HG03457 (cell line): ENCODE data around the gene PGA4.
"Not testable (repeated sequence)": the region's sequence is repeated elsewhere in the genome, so short reads cannot be mapped to it uniquely, and the experiment has no call there.

Source experiments
- ATAC-seq: cut with Tn5 transposase; IDR thresholded peaks from one replicate; pipeline ENCODE4 v1.9.1; 2021; ENCODE audit warnings: moderate number of reproducible peaks; ENCODE audit not compliant: unreplicated experiment

PGA4 gene

GRCh38 chr11:61248071-61248470, 25.9 kb downstream of the PGA4 start:
- ATAC-seq: not testable (repeated sequence)

DNA sequence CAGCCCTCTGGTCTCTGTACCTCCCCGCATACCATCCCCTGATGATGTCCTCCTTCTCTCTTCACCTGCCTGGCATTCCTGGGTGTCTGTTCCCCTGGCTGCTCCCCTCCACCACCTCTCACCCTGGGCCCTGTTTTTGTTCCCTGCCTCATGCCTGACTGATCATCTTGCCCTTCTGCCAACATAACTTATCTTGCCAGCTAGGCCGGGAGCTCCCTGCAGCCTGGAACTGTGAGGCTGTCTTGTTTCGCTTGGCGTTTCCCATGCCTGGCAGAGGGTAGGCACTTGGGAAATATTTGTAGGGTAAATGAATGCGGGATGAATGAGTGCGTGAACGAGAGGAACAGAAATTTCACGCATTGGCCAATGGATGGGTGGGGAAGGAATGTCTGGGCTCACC, 27.1 kb downstream of the PGA4 start:
- not testable (repeated sequence) for ATAC-seq

GRCh38 chr11:61250796-61251765, 28.9 kb downstream of the PGA4 start:
- ATAC-seq: not testable (repeated sequence)

- not testable (repeated sequence) for ATAC-seq
These were observed 30.2 kb downstream of the PGA4 start for GRCh38 chr11:61252332-61252731.

DNA sequence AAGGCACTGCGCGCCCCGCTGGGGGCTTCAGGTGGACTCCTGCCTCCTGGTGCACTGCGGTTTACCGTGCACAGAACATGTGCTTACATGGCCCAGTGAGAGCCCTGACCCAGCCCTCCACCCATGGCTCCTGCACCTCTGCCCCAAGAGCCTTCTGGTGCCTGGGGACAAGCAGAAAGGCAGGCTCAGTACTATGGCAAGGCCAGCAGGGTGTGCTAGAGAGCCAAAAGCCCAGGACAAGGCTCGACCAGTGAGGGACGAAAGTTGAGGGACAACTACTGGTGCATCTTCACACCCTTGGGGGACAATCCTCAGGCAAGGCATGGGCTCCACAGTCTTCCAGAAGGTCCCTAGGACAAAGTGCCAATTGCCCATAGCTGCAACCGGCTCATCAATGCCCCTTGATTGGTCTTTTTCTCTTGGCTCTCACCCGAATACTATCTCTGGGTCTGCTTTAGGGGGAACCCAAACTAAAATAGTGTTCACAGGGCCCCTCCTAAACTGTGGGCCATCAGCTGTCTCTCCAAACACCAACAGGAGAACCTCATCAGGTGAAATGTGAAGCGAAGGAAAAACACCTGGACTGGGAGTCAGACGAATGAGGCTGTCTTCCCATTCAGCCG, 32.4 kb downstream of the PGA4 start:
- ATAC-seq: no peak

- ATAC-seq: no peak
These were observed 34.7 kb downstream of the PGA4 start for GRCh38 chr11:61256710-61257482.

DNA sequence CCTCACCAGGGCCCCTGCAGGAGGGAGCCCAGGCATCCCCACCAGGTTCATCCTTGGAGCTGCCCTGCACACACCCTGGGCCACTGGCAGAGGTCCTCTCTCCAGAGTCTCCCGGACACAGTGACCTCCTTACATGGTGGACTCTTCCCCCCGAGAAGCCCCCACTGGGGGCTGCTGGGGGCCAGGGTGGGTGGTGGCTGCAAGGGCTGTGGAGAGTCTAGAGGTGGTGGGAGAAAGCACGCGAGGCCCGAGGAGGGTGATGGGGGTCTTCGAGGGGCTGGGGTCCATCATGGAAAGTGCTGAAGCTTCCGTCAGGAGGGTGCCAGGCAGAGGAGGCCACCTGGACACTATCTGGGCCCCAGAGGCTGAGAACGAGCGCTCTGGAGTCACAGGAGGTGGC, 36.4 kb downstream of the PGA4 start:
- no peak for ATAC-seq

DNA sequence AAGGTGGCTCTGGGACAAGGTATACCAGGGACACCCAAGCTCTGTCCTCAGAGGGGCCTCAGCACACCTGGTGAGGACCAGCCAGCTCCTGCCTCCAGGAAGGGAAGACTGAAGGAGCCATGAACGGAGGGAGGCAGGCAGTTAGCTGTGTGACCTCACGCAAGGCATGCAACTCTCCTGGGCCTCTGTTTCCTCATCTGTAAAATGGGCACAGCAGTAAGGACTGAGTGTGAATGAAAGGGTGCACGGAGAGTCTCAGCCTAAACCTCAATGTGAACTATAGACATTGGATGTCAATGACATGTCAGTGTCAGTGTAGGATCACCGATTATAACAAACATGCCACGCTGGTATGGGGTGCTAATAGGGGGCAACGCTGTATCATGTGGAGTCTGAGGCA, 37.2 kb downstream of the PGA4 start:
- no peak for ATAC-seq

DNA sequence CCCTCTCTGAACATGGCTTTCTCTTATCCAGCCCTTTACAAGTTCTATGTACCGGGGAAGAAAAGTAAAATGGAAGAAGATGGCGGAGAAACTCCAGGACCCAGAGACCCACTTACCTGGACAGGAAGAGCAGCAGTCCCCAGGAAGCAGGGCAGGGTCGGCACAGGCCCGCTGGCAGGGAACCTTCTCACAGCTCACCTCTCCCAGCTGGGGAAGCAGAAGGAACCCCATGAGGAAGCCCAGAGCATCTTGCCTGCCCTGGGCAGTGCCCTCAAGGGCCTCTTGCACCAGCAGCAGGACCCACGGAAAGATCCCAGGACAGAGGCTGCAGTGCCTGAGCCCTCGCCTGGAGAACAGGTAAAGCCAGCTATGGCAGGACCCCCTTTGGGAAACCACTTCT, 42.2 kb downstream of the PGA4 start:
- no peak for ATAC-seq

DNA sequence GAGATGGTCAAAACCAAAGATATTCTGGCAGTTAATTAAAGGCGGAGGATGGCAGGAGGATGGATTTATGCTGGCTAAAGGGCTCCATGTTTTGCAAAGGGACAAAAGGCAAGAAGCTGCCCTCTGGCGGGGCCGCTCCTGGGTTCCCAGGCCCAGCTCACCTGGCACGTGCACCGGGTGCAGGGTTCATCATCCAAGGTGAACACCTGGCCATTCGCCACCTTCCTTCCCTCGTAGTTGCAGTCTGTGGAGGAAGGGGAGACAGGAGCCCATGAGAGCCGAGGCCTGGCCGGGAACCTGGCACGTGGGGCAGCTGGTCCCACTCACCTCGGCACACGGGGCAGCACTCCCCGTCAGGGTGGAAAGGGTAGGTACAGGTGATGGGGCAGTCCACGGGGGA, 42.6 kb downstream of the PGA4 start:
- no peak for ATAC-seq

DNA sequence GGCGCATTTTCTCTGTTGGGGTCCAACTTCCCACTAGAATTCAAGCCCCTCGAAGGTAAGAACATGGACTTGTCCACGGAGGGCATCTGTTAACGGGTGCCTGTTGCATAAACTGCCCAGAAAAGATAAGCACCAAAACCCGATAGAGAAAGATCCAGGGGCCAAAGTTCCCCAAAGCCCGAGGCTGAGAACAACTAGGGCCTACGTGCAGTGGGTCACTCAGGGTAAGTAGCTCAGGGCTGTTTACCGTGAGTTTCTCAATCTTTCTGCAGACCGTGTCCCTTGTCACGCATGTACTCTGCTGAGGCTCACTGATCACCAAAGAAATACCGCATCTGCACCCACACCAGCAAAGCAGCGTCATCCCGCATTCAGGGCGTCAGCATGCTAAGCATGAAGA, 43.2 kb downstream of the PGA4 start:
- no peak for ATAC-seq

DNA sequence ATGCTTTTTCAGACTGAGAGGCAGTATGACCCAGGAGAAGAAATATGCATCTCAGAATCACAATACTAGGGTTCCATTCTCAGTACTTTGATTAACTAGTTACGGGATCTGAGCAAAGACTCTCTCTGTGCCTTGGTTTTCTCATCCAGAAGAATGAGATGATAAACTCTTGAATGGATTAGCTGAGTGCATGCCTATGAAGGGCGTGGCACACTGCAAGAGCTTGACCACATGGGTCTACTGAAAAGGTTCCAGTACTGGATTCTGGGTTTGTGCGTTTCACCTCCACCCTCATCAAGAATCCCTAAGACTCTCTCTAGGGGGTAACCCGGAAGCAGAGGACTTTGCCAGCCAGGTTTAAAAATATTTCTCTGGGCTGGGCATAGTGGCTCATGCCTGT, 44.5 kb downstream of the PGA4 start:
- no peak for ATAC-seq

DNA sequence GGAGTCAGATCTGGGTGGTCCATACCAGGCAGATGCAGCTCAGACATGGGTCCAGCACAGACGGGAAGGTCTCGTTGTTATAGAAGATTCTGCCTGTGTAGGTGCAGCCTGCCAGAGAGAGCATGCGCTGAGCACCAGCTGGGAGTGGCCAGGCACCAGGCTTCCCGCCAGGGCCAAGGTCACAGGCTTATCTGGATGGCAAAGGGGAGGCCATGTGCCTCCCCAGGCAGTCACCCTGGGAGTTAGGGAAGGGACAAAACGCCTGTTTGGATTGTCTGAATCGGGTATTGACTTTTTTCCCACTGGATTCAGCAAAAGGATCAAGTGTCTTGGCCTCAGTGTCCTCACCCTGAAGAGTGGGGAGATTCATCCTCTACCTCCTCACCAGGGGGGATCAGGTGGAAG, 45.3 kb downstream of the PGA4 start:
- no peak for ATAC-seq

DNA sequence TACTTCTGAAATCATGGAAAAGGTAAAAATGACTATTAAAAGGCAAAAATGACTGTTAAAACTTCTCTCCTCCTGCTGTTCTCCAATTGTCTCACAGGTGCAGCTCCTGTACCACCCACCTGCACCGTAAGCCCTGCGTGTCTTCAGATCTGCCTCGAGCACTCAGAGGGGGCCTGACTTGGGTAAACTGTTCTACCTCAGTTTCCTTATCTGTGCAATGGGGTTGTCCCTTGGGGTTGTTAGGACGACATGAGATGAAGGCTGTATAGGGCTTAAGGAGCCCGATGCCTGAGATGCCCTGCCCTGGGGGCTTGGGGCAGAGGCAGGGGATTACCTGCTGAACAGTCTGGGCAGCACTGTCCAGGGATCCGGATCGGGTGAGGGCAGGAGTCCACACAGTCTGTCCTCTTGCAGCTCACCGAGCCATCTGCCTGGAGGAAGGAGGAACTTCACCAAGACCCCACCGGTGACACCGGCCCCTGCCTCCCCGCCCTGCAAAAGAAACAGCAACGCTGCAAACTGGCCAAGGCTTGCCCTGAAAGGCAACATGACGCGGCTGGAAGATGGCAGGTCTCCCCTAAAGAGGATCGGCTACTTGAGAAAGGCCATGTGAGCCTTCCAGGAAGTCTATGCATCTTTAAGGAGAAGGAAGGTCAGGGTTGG, 46.6 kb downstream of the PGA4 start:
- ATAC-seq: no peak

DNA sequence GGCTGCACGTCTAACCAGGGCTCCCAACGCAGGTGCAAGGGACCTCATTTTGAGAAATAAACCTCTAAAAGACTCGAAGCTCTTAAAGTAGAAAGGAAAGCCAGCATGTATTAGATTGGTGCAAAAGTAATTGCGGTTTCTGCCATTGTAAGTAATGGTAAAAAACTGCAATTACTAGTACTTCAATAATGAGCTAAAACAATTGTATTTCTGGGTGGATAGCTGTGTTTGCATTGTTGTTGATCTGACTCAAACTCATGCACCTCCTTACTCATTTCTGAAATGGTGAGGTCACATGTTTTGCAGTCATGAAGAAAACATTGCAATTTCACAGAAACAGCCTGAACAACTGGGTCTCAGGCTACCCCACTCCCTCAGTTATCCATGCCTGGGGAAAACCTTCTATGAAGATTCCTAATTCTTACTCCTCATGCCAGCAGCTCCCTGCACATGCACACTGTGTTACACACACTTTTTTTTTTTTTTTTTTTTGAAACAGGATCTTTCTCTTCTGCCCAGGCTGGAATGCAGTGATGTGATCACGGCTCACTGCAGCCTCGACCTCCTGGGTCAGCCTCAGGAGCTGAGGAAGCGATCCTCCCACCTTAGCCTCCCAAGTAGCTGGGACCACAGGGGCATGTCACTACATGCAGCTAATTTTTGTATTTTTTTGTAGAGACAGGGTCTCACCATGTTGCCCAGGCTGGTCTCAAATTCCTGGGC, 48.4 kb downstream of the PGA4 start:
- ATAC-seq: no peak

DNA sequence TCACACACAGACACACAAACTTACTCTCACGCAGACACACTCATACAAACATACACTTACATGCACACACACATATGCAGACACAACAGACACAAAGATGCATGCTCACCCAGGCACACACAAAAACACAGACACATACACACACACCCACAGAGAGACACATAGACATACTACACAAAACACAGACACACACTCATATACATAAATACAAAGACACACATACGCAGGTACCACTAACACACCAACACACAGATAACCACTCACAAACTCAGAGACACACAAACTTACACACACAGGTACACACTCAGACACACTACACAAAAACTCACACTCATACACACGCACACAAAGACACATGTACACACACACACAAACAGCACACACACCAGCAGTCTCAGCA, 50.6 kb downstream of the PGA4 start:
- ATAC-seq: no peak

DNA sequence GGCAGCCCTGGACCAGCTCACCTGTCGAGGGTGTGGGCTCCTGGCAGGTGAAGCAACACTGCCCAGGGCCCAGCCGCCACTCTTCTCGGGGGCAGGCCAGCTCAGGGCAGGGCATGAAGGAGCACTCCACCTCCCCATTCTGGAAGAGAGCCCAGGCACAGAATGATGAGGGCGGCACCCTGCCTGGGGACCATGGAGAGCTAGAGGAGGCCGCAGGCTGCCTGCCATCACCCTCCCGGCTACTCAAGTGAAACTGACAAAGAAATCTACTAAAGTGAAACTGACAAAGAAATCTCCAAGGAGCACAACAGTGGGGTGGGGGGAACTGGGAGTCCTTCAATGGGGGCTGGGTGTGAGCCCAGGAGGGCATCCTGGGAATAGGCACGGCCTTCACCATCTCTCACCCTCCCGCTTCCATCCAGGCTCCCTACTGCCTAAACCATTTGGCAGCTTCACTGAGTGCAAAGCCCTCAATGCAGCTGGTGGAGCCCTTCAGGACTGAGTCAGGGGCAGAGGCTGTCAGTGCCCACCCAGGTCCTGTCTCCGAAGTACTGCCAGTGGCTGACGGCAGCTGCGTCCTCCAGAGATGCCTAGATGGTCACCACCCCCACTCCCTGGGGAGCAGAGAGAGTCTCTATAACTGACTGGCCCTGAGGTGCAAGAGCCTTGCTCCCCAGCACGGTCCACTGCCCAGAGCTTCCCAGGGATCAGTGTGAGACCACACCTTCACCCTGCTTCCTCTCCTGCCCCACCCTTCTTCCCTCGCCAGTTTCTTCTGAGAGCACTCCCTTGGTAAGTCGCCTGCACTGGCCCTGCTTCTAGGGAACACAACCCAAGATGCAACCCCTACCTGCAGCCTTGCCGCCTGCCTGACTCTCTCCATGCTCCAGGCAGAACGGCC, 51.3 kb downstream of the PGA4 start:
- no peak for ATAC-seq

DNA sequence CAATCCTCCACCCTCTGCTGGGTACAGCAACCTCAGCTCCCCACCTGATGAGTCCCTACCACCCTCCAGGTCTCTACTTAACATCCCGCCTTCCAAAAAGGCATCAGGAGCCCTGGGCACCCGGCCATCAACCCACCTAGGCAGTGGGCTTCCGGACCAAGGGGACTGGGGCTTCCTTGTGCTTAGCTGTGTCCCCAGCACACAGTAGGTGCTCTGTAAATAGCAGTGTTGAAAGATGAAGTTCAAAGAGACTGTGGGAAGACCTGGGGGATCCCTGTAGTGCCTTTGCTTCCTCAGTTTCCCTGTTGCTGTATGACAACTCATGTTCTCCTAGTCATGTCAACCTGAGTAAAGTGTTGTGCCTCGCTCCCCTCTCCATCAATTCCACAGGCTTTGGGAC, 51.9 kb downstream of the PGA4 start:
- no peak for ATAC-seq

- ATAC-seq: no peak
These were observed 53.0 kb downstream of the PGA4 start for GRCh38 chr11:61275191-61275590.
